Measurements from ENCODE around the gene CCDC66. TPM values are rescaled to one million over a fixed set of nuclear protein-coding genes. Genes with fewer than 3 reads are reported as not detected.

CCDC66 gene
- total and polyA plus RNA-seq, 4 experiments from 2014 or later, result 11.8 to 104 (median 58.0) TPM

GRCh38 chr3:56630966-56631365, 74.0 kb downstream of the CCDC66 start:
- no peak overlapping the region for H3K27ac ChIP-seq (ENCODE audit: low read depth, low read length)
- H3K4me1 ChIP-seq (ENCODE audit: insufficient read depth, low read length), result no peaks in the 10 kb centered on the region
- intact Hi-C loops (cut with micrococcal nuclease), result no loop called here
- no peak overlapping the region for H3K4me3 Mint-ChIP-seq
- POLR2A ChIA-PET (ENCODE audit: partially characterized antibody), result interaction anchor here (2.1 kb wide), 1 partner anchor 37 kb away, joined by 10 read pairs; no protein-coding TSS in a partner anchor
- H3K4me1 Mint-ChIP-seq, result peaks cover 0 to 12% (median 3%) of the 10 kb centered on the region in 4 donors
- CTCF ChIA-PET (ENCODE audit: partially characterized antibody), result no interaction called here
- peaks cover 37 to 55% of the 10 kb centered on the region in 2 donors for H3K36me3 Mint-ChIP-seq
- DNase-seq, result no peak
- peaks cover 0 to 4% (median 0%) of the 10 kb centered on the region in 8 donors for H3K9me3 Mint-ChIP-seq
- no peaks in the 10 kb centered on the region for H3K27me3 ChIP-seq (ENCODE audit: insufficient read depth, low read length)
- H3K4me3 ChIP-seq (ENCODE audit: low read length in 2 of 2), result no peak overlapping the region
- H3K36me3 ChIP-seq (ENCODE audit: insufficient read depth, low read length), result peaks cover 18% of the 10 kb centered on the region
- H3K27ac Mint-ChIP-seq, result peak overlapping the region in 3 of 7 donors; percentile 50 to 61 (median 57)
- H3K9me3 ChIP-seq (ENCODE audit: control insufficient read depth in 1 of 2, low read length in 2 of 2), result no peaks in the 10 kb centered on the region
- H3K27me3 Mint-ChIP-seq, result no peaks in the 10 kb centered on the region

GRCh38 chr3:56633181-56633580, 76.2 kb downstream of the CCDC66 start:
- Histone ChIP-seq H3K27ac (ENCODE audit: low read depth, low read length) (no peak overlapping the region), H3K9me3 (ENCODE audit: control insufficient read depth in 1 of 2, low read length in 2 of 2) (no peaks in the 10 kb centered on the region), H3K4me3 (ENCODE audit: low read length in 2 of 2) (no peak overlapping the region), H3K36me3 (ENCODE audit: insufficient read depth, low read length) (peaks cover 18% of the 10 kb centered on the region), H3K27me3 (ENCODE audit: insufficient read depth, low read length) (no peaks in the 10 kb centered on the region), H3K4me1 (ENCODE audit: insufficient read depth, low read length) (no peaks in the 10 kb centered on the region)
- Mint-ChIP-seq H3K27me3 (no peaks in the 10 kb centered on the region), H3K4me3 (no peak overlapping the region), H3K9me3 (peaks cover 0 to 2% (median 0%) of the 10 kb centered on the region in 8 donors), H3K36me3 (peaks cover 34 to 53% of the 10 kb centered on the region in 2 donors), H3K27ac (peak overlapping the region in 2 of 7 donors; percentile 65 to 80), H3K4me1 (peaks cover 0 to 12% (median 7%) of the 10 kb centered on the region in 4 donors)
- CTCF ChIA-PET (ENCODE audit: partially characterized antibody), result no interaction called here
- intact Hi-C loops (cut with micrococcal nuclease), result no loop called here
- DNase-seq, result no peak
- POLR2A ChIA-PET (ENCODE audit: partially characterized antibody), result no interaction called here

- H3K27me3 Mint-ChIP-seq, result no peaks in the 10 kb centered on the region
- CTCF ChIA-PET (ENCODE audit: partially characterized antibody), result no interaction called here
- intact Hi-C loops (cut with micrococcal nuclease), result no loop called here
These were observed 76.9 kb downstream of the CCDC66 start for GRCh38 chr3:56633602-56634535.

GRCh38 chr3:56645407-56645806, 88.4 kb downstream of the CCDC66 start:
- H3K4me1 ChIP-seq (ENCODE audit: insufficient read depth, low read length), result no peaks in the 10 kb centered on the region
- H3K4me3 ChIP-seq (ENCODE audit: low read length in 2 of 2), result no peak overlapping the region
- H3K27ac Mint-ChIP-seq, result peak overlapping the region in 1 of 7 donors; percentile 11
- no peaks in the 10 kb centered on the region for H3K9me3 Mint-ChIP-seq
- no peak overlapping the region for H3K27ac ChIP-seq (ENCODE audit: low read depth, low read length)
- intact Hi-C loops (cut with micrococcal nuclease), result loop anchor here (5.0 kb wide), 1 partner anchor 88 kb away; the partner anchor contains the start of gene CCDC66
- H3K9me3 ChIP-seq (ENCODE audit: control insufficient read depth in 1 of 2, low read length in 2 of 2), result no peaks in the 10 kb centered on the region
- no peak overlapping the region for H3K4me3 Mint-ChIP-seq
- no peak for DNase-seq
- peaks cover 65 to 83% of the 10 kb centered on the region in 2 donors for H3K36me3 Mint-ChIP-seq
- POLR2A ChIA-PET (ENCODE audit: partially characterized antibody), result no interaction called here
- no peaks in the 10 kb centered on the region for H3K27me3 Mint-ChIP-seq
- H3K4me1 Mint-ChIP-seq, result peaks cover 19 to 34% (median 24%) of the 10 kb centered on the region in 4 donors
- peaks cover 35% of the 10 kb centered on the region for H3K36me3 ChIP-seq (ENCODE audit: insufficient read depth, low read length)
- CTCF ChIA-PET (ENCODE audit: partially characterized antibody), result no interaction called here
- no peaks in the 10 kb centered on the region for H3K27me3 ChIP-seq (ENCODE audit: insufficient read depth, low read length)

More at GRCh38 chr3:56633602-56634535, 76.9 kb downstream of the CCDC66 start:
- no peak for DNase-seq
- no peaks in the 10 kb centered on the region for H3K27me3 ChIP-seq (ENCODE audit: insufficient read depth, low read length)
- no peaks in the 10 kb centered on the region for H3K9me3 ChIP-seq (ENCODE audit: control insufficient read depth in 1 of 2, low read length in 2 of 2)
- Mint-ChIP-seq H3K36me3 (peaks cover 38 to 53% of the 10 kb centered on the region in 2 donors), H3K27ac (peak overlapping the region in 5 of 7 donors; percentile 23 to 80 (median 38)), H3K4me3 (no peak overlapping the region), H3K9me3 (peaks cover 0 to 2% (median 0%) of the 10 kb centered on the region in 8 donors), H3K4me1 (peaks cover 0 to 11% (median 7%) of the 10 kb centered on the region in 4 donors)
- POLR2A ChIA-PET (ENCODE audit: partially characterized antibody), result no interaction called here
- no peak overlapping the region for H3K4me3 ChIP-seq (ENCODE audit: low read length in 2 of 2)
- H3K27ac ChIP-seq (ENCODE audit: low read depth, low read length), result no peak overlapping the region
- H3K36me3 ChIP-seq (ENCODE audit: insufficient read depth, low read length), result peaks cover 22% of the 10 kb centered on the region
- H3K4me1 ChIP-seq (ENCODE audit: insufficient read depth, low read length), result no peaks in the 10 kb centered on the region

GRCh38 chr3:56654460-56654859, 97.5 kb downstream of the CCDC66 start:
- CTCF ChIA-PET (ENCODE audit: partially characterized antibody), result interaction anchor here (1.4 kb wide), 1 partner anchor 96 kb away, joined by 3 read pairs; no protein-coding TSS in a partner anchor
- Histone ChIP-seq H3K9me3 (ENCODE audit: control insufficient read depth in 1 of 2, low read length in 2 of 2) (no peaks in the 10 kb centered on the region), H3K27ac (ENCODE audit: low read depth, low read length) (no peak overlapping the region), H3K4me1 (ENCODE audit: insufficient read depth, low read length) (peaks cover 8% of the 10 kb centered on the region), H3K36me3 (ENCODE audit: insufficient read depth, low read length) (peaks cover 42% of the 10 kb centered on the region), H3K27me3 (ENCODE audit: insufficient read depth, low read length) (no peaks in the 10 kb centered on the region), H3K4me3 (ENCODE audit: low read length in 2 of 2) (no peak overlapping the region)
- intact Hi-C loops (cut with micrococcal nuclease), result no loop called here
- POLR2A ChIA-PET (ENCODE audit: partially characterized antibody), result interaction anchor here (1.0 kb wide), 1 partner anchor 29 kb away, joined by 3 read pairs; no protein-coding TSS in a partner anchor
- Mint-ChIP-seq H3K4me1 (peaks cover 33 to 58% (median 37%) of the 10 kb centered on the region in 4 donors), H3K27me3 (no peaks in the 10 kb centered on the region), H3K9me3 (peaks cover 0 to 24% (median 2%) of the 10 kb centered on the region in 8 donors), H3K4me3 (peak overlapping the region in 2 of 8 donors; percentile 0 to 19), H3K27ac (peak overlapping the region in 3 of 7 donors; percentile 42 to 68 (median 59)), H3K36me3 (peaks cover 77 to 83% of the 10 kb centered on the region in 2 donors)
- DNase-seq, result no peak

- CTCF ChIA-PET (ENCODE audit: partially characterized antibody), result interaction anchor here (0.8 kb wide), 1 partner anchor 26 kb away, joined by 3 read pairs; no protein-coding TSS in a partner anchor
- Histone ChIP-seq H3K36me3 (ENCODE audit: insufficient read depth, low read length) (peaks cover 54% of the 10 kb centered on the region), H3K27ac (ENCODE audit: low read depth, low read length) (no peak overlapping the region), H3K27me3 (ENCODE audit: insufficient read depth, low read length) (no peaks in the 10 kb centered on the region), H3K4me1 (ENCODE audit: insufficient read depth, low read length) (peaks cover 8% of the 10 kb centered on the region), H3K9me3 (ENCODE audit: control insufficient read depth in 1 of 2, low read length in 2 of 2) (no peaks in the 10 kb centered on the region), H3K4me3 (ENCODE audit: low read length in 2 of 2) (no peak overlapping the region)
- no peak for DNase-seq
- H3K4me1 Mint-ChIP-seq, result peaks cover 28 to 51% (median 33%) of the 10 kb centered on the region in 4 donors
- H3K36me3 Mint-ChIP-seq, result peaks cover 75 to 80% of the 10 kb centered on the region in 2 donors
- H3K9me3 Mint-ChIP-seq, result peaks cover 0 to 24% (median 2%) of the 10 kb centered on the region in 8 donors
- H3K4me3 Mint-ChIP-seq, result no peak overlapping the region
- POLR2A ChIA-PET (ENCODE audit: partially characterized antibody), result no interaction called here
- intact Hi-C loops (cut with micrococcal nuclease), result no loop called here
- H3K27ac Mint-ChIP-seq, result peak overlapping the region in 2 of 7 donors; percentile 10 to 26
- no peaks in the 10 kb centered on the region for H3K27me3 Mint-ChIP-seq
These were observed 98.7 kb downstream of the CCDC66 start for GRCh38 chr3:56655709-56656108.

GRCh38 chr3:56664823-56665222, 107.8 kb downstream of the CCDC66 start:
- Mint-ChIP-seq H3K36me3 (peaks cover 54 to 68% of the 10 kb centered on the region in 2 donors), H3K9me3 (no peaks in the 10 kb centered on the region), H3K4me3 (no peak overlapping the region), H3K4me1 (peaks cover 15 to 33% (median 26%) of the 10 kb centered on the region in 4 donors), H3K27me3 (no peaks in the 10 kb centered on the region), H3K27ac (peak overlapping the region in 3 of 7 donors; percentile 23 to 84 (median 30))
- Histone ChIP-seq H3K27ac (ENCODE audit: low read depth, low read length) (no peak overlapping the region), H3K27me3 (ENCODE audit: insufficient read depth, low read length) (no peaks in the 10 kb centered on the region), H3K4me1 (ENCODE audit: insufficient read depth, low read length) (peaks cover 13% of the 10 kb centered on the region), H3K4me3 (ENCODE audit: low read length in 2 of 2) (no peak overlapping the region), H3K36me3 (ENCODE audit: insufficient read depth, low read length) (peaks cover 49% of the 10 kb centered on the region), H3K9me3 (ENCODE audit: control insufficient read depth in 1 of 2, low read length in 2 of 2) (no peaks in the 10 kb centered on the region)
- ChIA-PET CTCF (ENCODE audit: partially characterized antibody) (interaction anchor here (1.4 kb wide), 1 partner anchor 9 kb away, joined by 4 read pairs; no protein-coding TSS in a partner anchor), POLR2A (ENCODE audit: partially characterized antibody) (interaction anchor here (0.5 to 2.2 kb wide), 3 partner anchors 18 to 47 kb away, joined by 3 to 8 read pairs (median 4); partner anchors contain the start of gene TASOR)
- no peak for DNase-seq
- intact Hi-C loops (cut with micrococcal nuclease), result no loop called here

All from CD4-positive, alpha-beta memory T cell (primary cell).